Retina (tissue), 1 donor: ENCODE data around the gene TBCD.

Experiments used
- DNase-seq: peaks from one replicate; pipeline ENCODE4 v3.0.0-alpha.2; 2016

Gene TBCD

DNA sequence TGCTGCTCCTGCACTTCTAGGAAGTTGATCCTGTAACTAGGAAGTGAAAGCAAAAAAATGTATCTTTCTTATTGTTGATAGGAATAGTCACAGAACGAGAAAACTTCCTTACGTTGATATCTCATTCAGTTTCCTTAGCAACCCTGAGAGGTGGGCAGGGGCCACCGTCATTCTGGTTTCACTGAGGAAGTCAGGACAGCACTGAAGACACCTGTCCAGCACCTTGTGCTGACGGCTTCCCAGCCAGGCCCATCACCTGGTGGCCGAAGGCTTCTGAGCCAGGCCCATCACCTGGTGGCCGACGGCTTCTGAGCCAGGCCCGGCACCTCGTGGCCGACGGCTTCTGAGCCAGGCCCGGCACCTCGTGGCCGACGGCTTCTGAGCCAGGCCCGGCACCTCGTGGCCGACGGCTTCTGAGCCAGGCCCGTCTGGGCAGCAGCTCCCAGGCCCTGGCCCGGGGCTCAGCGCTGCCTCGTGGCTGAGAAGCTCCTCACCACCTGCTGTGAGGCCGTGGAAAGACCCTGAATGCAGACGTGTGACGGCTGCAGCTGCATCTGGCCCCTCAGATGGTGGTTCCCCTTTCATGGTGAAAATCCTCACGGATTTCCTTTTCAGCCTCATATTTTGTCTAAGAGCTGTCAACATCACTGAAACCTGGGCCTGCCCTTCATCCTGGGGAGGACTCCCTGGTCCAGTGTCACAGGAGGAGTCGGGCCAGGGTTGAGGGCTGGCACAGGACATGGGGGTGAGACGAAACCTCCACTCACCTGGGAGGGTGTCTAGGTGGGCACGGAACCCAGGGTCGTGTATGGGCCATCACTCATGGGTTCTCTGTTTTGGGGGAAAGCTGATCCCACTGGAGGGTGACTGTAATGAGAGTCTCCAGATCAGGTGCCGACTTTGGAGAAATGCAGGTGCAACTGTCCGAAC, 121.0 kb downstream of the TBCD start:
- no peak for DNase-seq

DNA sequence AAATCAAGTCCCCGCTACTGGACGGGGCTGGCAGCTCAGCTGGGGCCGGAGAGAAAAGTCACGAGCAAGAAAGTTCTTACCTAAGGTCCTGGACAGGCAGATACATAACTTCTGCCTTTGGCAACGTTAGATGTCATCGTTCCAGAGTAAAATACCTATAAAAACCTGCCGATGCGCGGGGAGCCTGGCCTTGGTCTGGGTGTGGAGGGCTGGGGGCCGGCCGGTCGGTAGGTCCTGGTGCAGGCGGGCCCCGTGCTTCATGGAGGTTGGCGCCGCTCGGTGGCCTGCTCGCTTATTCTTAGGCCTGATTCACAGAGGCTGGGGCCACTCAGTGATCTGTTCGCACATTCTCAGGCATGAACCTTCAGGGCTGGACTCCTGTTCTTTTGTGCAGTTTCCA, 121.7 kb downstream of the TBCD start:
- no peak for DNase-seq

- DNase-seq, result no peak
These were observed 122.4 kb downstream of the TBCD start for GRCh38 chr17:82874011-82874835.

- no peak for DNase-seq
These were observed 123.6 kb downstream of the TBCD start for GRCh38 chr17:82875407-82875856.

DNA sequence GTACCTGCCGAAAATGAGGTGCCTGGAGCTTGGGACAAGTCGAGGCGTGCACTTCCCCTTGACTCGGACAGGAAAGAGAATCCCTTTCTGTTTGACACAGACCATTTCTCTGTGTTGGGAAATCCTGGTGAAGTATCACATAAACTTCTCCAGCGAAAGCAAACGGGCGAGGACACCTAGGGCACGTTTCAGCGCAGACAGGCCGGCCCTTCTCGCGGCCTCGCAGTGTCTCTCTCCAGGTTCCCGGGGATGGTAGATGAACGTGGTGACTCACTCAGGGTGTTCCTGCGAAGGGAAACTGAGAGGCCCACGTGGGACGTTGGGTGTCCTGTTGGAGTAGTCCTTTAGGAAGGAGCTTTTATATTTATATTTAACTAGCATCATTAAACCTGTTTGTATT, 124.3 kb downstream of the TBCD start:
- no peak for DNase-seq

DNA sequence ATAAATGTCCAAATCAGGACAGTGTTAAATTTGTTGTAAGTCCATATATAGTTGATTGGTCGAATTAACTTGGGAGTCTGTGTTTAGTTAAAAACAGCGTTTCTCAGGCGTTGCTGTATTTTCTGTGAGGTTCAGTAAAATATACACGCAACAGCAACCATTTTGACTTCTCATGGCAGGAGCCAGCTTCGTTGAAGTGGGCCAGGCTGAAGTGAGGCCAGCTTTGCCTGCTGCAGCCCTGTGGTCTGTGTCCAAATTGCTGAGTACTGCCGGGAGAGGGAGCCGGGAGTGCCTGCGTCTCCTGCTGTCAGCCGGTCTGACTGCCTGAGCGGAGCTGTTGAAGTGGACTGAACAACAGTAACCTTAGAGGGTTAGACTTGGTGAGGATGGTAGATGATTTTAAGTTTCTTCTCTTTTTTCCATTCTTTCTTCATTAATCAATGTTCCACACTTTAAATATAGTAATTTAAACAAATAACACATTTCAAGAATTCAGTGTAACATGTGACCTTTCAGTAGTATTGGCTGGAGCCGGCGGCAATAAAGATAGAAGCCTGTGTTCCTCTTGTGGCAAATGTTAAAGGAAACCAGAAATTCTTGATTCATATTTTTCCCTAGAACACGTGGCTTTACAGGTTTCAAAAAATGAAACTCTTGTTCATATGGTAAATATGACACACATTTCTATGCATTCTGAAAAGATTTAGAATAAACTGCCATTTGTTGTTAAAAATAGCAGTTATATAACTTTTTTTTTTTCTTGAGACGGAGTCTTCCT, 124.9 kb downstream of the TBCD start:
- no peak for DNase-seq

DNA sequence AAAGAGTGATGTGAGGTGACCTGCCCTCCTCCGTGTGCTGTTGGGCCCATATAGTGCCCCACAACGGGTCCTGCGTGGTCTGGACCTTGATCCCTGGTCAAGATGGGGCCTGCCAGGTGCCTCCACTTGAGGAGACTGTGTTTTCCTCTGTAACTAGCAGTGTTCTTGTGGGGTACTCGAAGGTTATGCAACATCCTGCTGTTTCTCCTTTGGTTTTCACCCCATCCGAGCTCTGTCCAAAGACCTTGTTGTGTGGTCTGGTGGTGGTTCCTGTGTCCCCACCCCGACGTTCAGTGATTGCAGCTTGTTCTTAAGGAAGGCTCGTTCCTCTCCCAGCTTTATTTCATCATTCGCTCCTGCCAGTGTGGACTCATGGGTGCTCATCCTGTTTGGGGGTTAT, 126.7 kb downstream of the TBCD start:
- DNase-seq, result no peak

DNA sequence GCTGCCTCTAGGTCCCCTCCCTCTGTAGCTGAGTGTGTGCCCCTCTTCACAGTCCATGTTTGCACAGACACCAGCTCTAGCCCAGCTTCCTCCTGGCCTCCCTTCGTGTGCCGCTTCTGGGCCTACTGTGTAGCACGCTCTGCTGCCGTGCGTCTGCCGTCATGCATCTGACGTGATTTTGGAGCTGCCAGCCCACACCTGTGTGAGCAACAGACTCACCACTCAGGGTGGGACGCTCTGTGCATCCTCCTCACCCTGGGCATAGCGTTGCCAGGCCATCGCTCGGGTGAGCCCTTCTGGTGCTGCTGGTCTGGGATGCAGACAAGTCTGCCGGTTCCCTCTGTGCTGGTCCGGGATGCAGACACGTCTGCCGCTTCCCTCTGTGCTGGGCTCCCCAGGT, 127.4 kb downstream of the TBCD start:
- DNase-seq, result no peak

DNA sequence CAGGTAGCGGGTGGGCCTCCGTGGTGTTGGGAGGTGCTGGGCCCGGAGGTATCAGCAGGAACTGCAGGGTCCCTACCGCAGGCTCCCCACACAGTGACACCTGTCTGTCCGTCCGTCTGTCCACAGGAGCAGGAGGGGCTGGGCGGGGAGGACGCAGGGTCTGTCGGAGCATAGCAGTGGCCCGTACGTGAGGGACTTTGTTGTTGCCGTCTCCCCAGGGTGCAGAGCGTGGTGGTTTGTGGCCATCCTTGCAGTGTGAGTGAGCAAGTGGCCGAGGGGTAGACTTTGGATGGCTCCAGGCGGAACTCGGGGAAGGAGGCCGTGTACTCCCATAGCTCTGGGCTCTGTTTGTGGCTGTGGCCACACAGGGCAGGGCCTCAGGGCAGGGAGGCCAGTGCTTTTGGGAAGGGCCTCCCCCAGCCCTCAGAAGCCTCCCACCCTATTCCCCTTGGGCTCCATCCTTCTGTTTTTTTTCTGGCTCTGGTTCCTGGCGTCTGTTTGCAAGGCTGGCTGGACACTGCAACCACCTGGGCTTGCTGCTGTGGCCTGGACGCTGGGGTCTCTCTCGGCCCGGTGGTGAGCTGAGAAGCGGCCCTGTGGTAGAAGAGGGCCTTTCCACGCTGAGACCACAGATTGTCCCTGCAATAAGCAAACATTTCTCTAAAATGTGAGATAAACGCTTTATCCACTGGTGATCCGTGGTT, 128.9 kb downstream of the TBCD start:
- no peak for DNase-seq

DNA sequence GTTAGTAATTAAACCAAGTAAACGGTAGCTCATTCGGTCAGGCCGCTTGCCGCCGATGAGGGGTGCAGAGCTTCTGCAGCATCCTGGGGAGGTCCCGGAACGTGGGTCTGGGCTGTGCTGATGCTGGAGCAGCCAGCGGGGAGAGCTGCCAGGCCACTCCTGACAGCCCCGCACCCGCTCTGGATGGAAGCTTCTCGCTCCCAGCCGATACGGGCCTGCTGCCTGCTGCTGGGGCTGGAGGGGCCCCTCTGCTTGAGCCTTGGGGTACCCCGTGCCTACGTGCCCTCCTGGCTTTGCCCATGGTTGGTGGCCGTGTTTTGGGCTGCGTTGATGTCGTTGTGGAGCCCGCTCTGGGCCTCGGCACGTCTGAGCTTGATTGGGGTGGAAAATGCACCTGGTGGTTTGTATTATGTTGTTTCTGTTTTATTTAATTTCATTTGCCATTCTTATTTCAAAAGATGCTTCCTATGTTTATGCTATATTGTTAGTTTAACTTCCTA, 129.5 kb downstream of the TBCD start:
- DNase-seq, result no peak

GRCh38 chr17:82881900-82882714, 130.2 kb downstream of the TBCD start:
- DNase-seq, result no peak

DNA sequence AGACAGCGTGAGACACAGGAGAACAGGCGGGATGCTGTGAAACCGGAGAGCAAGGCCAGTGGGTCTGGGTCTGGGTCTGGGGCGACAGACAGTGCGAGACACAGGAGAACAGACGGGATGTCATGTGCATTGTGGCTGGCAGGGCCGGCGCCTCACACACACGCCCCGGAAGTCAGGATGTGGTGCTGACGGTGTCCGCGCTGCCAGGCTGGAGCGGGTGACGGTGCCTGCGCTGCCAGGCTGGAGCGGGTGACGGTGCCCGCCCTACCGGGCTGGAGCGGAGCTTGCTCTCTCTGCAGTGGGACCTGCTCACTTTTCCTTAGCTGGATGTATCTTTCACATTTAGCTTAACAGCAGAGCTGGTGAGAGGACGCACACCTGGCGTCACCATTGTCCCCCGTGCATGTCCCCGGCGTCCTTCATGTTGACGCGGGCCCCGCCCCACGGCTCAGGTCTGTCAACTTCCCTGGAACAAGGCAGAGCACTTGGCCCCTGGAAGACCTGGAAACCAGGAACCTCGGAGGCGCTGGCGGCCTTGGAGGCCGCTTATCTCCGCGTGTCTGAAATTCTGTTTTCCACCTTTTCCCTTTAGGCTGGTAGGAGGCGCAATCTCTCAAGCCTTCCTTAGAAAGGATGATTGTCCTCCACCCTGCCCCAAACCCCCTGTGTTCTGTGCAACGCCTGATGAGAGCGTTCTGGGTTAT, 131.0 kb downstream of the TBCD start:
- no peak for DNase-seq

DNA sequence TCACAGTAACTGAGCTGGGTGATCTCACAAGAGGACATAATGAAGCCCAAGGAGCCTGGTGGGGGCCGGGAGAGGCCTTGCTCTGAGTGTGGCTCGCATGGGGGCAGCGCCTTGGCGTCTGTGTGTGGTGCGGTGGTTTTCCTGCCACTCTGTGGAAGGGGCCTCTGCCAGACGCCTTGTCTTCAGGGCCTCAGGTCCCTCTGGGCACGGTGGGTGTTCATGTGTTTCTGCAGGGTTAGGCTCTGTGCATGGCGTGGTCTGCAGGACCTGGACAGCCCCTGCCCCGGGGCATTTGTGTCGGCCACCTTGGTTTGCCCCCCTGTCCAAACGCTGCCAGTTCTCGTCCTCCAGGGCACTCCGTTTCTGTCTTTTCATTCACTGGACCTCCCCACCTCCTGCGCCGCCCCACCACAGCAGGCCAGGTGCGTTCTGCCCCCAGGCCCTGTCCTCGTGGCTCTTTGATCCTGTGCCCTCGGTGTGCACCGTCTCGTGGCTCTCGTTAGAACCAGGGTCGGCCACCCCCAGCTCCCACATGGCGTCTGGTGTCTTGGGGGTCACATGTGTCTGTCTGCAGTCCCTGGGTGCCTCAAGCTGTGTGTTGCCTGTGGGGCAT, 131.7 kb downstream of the TBCD start:
- DNase-seq, result no peak

GRCh38 chr17:82884341-82884969, 132.6 kb downstream of the TBCD start:
- DNase-seq, result no peak

DNA sequence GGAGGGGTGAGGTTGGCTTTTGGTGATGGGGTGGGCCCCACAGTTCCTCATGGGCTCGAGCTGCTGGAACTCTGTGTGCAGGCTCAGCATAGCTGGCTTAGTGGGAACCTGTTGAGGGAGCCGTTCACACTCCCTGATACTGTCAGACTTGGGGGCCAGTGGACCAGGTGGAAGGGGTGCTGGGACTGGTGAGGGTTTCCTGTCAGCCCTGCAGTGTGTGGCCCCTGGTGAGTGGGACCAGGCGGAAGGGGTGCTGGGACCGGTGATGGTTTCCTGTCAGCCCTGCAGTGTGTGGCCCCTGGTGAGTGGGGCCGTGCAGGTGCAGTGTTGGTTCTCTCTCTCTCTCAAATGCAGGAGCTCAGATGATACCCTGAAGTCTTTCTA, 133.1 kb downstream of the TBCD start:
- DNase-seq, result no peak

DNA sequence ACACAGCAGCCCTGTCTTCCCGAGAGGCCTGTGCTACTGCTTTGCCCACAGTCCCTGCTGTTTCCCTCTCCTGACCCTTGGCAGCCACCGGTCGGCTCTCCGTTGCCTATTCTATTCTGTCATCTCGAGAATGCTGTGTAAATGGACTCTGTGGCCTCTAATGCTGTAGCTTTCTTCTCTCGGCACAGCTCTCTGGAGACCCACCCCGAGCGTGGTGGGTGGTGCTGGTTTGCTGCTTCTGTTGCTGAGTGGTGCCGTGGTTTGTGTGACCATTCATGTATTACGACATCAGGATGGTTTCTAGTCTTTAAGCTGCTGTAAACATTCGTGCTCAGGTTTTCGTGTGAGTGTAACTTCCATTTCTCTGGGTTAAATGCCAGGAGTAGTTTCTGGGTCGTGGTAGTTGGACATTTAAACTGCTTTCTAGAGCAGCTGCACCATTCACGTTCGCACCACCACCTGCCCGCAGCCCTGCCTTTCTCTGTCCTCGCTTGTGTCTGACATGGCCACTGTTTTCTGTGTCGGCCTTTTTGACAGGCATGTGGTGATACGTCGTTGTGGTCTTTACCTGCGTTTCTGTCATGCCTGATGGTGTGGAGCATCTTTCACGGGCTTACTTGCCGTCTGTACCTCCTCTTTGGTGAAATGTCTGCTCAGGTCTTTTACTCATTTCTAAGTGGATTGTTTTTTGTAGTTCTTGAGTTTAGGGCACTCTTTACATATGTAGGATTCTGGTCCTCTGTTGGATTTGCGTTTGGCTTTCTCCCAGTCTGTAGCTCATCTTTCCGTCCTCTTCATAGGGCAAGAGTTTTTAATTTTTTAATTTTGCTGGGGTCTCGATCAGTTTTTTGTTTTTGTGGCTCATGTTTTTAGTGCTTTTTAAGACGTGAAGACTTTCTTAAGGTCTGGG, 135.6 kb downstream of the TBCD start:
- DNase-seq, result no peak

- DNase-seq, result no peak
These were observed 137.0 kb downstream of the TBCD start for GRCh38 chr17:82888583-82889495.
